ENCODE measurements around the gene PTBP3.

- no peak for TF ChIP-seq CTCF (IDR thresholded peaks at IDR 0.05)
- TF ChIP-seq POLR2A (IDR thresholded peaks at IDR 0.05), result no peak
Observed at GRCh38 chr9:112239284-112239683, 94.1 kb downstream of the PTBP3 start.
